Right kidney (tissue), 1 donor: ENCODE results near the gene UVRAG.

Source experiments
- DNase-seq: peaks from one replicate; pipeline ENCODE4 v3.0.0-alpha.2; 2016

UVRAG gene

DNA sequence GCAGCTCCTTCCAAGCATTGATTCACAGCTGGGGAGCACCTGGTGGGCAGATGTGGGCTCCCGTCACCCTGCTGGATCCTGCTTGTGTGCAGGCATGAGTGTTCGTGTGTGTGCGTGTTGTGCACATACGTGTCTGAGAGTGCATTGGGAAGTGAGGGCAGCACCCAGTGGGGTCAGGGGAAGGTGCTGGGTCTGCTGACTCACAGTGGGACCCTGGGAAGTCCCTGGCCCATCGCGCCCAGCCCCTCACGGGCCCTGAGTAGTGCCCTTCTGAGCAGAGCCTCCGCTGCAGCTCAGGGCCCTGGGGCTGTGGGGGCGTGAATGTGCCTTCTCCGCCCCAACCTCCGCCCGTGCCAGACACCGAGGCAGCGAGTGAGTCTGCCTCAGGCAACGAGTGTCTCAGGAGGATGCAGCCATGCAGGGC is 354.5 kb downstream of the UVRAG start:
- DNase-seq = no peak

DNA sequence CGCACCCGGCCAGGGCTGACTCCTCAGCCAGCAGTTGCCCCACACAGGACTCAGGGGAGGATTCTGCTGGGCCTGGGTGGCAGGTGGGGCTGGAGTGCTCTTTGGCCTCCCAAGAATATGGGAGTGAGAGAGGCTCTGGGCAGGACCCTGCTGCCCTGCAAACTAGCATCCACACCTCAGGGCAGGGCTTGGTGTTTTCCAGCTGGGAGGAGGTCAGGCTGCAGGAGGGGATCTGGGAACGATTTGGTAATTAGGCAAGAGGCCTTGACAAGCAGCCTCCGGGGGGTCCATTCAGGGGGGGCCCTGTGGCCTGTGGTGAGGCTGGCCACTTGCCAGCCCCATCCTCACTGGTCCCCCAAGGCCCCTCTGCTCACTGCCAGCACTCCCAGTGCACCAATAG is 355.5 kb downstream of the UVRAG start:
- no peak for DNase-seq

DNA sequence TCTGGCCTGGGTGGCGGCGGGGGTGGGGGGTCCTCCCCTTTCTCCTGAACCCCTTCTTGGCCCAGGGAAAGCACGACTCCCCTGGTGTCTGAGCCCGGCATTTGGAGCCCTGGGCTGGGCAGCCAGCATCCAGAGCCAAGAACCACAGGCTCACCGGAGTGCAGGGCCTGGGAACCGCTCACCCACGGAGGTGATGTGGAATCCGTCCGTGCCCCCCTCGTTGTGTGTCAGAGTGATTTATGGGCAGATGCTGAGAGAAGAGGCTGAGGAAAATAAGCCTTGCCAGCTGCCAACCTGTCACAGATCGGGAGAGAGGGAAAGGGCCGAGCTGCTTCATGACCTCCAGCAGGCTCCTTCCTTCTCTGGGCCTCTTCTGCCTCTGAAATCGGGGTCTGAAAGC is 357.6 kb downstream of the UVRAG start:
- no peak for DNase-seq

DNA sequence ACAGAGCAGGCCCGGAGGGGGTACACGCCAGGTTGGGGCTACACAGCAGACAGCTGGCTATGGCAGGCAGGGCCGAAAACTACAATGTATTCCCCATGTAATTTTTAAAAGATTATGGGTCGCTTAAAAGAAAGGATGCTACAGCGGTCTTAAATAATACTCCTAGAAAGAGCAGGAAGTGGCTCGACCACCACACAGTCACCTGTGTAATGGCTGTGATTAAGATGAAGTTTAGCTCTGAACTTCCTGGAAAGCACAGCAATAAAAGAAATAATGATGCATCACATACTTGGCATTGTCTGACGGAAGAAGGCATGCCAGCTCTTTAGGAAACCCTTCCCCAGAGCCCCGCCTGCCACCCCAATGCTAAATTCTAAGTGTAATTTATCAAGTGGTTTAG is 358.7 kb downstream of the UVRAG start:
- DNase-seq = no peak

DNA sequence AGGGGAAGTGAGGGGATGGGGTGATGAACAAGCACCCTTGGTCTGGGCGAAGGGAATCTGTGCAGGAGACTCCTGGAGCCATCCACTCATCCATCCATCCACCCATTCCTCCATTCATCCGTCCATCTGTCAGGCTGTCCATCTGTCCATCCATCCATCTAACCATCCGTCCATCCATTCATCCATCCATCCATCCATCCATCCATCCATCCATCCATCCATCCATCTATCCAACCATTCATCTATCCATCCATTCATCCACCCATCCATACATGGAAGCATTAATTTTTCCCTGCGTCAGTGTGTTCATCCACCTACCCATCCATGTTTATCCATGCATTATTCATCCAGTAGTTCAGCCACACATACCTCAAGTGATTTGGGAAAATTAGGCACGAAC is 359.3 kb downstream of the UVRAG start:
- no peak for DNase-seq

DNA sequence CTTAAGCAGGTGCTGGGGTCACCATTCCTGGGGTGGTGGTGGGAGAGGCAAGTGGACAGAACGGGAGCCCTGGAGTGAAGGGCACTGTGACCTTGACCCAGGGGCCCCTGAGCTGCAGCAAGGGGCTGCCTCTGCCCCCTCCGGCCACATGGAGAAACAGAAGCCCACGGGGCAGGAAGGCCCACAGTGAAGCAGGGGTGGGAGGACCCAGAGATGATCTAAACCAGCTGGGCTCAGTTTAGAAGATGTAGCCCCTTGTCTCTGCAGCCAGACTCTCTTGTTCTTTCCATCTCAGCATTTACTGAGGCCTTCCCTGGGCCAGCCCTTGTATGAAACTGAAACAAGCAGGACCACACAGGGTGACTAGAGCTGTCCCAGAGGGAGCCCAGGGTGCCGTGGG is 360.8 kb downstream of the UVRAG start:
- no peak for DNase-seq

DNA sequence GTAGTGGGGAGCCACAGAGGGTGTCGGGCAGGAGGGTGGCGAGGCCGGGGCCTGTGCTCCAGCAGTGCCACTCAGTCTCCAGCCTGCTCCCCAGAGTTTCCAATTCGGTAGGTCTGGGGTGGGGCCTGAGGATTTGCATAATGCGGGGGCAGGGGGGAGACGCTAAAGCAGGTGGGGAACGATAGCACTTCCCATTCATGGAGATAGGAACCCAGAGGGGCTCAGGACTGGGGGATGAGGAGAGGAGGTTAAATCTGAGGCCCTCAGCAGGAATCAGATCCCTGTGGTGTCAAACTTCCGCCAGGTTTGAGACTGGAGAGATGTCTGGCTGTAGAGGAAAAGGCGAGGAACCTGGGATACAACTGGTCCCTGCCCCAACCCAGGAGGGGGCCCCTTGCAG is 361.5 kb downstream of the UVRAG start:
- DNase-seq = no peak

DNA sequence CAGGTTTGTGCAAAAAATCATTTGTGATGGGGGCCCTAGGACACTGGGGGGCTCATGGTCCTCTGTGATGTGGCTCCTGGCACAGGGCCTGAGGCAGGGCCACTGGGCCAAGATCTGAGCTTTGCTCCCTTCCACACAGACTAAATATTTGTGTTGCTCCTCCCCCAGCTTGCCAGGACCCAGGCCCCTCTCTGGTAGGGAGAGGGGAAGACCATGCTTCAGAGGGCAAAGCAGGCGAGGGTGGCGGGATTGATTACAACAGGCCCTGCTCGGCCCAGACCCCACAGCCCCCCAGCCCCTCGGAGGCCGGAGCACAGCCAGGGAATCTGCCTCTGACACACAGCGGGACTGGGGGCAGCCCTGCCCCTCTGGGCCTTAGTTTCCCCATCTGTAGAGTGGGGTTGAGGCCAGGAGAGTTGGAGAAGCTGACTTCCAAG is 362.3 kb downstream of the UVRAG start:
- DNase-seq = no peak

DNA sequence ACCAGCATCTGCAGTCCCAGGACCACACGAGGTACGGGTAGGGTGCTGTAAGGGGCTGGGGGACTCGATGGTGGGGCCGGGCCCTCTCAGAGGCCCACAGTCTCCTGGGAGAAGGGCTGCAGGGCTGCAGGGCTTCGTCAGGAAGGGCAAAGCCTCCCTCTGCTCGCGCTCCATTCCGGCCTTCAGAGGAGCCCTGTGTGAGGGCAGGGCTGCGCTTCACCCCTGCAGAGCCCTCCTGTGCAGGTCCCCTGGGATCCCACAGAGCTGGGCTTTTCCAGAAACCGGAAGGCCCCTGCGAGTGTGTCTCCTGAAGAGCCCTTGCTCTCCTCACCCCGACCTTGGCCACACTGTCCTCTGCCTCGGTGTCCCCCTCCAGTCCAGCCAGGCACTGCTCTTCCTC is 364.1 kb downstream of the UVRAG start:
- DNase-seq = no peak

DNA sequence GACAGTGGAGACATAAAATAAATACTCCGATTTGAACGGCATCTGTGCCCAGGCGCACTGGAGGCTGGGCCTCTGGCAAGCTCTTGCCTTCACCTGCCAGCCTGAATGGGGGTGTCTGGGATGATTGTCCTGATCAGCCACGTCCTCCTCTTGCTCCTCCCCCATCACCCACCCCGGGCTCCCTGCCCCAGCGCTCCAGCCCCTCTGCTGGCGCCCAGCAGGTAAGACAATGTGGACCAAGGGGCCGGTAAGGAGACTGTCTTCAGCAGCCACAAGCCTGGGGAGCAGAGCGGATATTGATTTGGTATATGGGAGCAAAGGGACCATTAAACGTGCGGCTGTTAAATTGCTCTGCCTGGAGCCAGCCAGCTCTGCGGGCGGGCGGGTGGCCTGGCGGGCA is 366.4 kb downstream of the UVRAG start:
- no peak for DNase-seq

DNA sequence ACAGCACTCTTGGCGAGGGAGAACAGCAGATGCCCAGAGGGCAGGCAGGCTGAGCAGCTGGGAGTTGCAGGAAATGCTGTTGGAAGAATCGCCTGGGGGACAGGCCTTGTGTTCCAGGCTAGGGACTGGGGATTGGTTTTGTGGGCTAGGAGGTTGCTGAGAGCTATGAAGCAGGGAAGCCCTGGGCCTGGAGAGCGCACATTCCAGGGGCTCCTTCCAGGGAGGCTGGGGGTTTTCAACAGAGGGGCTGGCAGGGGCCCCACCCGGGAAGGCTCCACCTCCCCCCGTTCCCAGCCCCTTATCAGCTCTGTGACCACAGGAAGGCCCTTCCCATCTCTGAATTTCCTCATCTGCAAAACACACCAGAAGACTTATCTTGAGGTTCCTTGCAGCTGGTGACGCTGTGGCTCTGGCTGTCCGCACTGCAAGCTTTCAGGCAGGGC is 369.6 kb downstream of the UVRAG start:
- DNase-seq = no peak

DNA sequence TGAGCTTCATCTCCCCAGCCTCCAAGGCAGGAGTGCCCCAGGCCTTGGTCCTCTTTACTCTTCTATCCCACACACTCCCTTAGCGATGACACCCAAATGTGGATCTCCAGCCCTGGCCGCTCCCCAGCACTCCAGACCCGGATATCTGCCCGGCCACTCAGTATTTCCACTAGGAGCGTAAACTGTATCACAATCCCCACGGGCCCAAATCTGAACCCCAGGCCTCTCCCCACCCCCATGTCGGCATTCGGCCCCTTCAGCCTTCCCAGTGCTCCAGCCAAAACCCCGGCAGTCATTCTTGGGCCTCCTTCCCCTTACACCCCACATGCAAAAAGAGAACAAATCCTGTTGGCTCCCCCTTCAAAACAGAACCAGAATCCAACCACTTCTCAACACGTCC is 370.5 kb downstream of the UVRAG start:
- DNase-seq = no peak

DNA sequence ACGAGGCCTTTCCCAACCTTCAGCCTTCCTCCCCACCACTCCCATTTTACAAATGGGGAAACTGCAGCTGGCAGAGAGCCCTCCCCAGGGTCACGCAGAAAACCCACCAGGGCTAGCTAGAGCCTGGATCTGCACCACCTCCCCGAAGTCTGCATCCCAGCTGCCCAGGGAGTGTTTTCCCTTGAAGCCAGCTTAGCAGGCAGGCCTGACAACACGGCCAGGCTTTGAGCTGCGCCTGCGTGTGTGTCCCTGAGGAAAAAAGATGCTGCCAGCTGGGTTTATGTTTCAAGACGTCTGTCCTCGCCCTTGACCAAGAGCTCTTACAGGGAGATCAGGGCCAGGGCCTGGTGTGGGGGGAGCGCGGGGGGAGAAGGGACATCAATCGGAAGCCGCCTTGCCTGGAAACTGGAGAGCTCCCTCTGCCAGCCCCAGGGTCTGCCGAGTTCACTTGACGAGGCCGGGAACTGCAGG is 371.0 kb downstream of the UVRAG start:
- peak; percentile 59 for DNase-seq

DNA sequence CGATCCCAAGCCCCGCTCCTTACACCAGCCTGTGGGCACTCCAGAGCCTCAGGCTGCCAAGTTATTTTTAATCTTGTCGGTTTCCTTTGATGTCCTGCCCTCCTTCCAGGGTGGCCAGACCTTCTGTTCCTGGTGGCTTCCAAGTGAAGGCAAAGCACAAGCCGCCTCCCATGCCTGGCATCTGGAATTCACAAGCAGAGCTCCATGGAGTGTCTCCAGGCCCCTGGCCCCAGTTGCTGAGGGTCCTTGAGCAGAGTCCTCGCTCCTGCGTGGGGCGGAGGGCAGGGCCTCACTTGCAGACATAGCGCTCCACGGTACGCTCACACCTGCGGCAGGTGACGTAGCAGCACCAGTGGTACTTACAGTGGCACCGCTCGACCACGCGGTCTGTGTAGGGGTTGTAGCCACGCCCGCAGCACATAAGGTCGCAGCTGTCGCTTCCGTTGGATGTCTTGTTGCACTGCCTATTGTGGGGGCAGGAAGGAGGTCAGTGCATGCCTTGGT is 371.8 kb downstream of the UVRAG start:
- no peak for DNase-seq

DNA sequence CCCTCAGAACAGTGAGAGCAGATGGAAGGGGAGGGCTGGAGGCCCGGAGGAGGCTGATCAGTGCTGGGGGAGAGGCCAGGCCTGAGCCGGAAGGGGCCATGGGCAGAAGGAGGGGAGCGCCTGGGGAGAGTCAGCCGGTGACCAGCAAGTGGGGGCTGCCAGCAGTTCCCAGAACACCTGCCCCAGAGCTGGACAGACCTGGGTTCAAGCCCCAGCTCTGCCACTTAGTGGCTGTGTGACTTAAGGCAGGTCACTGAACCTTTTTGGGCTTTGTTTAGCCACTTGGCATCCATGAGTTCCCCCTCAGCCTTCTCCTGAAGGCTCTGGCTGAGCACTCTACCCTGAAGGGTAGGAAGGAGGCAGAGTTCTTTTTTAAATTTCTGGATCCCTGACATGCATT is 373.9 kb downstream of the UVRAG start:
- DNase-seq = no peak

DNA sequence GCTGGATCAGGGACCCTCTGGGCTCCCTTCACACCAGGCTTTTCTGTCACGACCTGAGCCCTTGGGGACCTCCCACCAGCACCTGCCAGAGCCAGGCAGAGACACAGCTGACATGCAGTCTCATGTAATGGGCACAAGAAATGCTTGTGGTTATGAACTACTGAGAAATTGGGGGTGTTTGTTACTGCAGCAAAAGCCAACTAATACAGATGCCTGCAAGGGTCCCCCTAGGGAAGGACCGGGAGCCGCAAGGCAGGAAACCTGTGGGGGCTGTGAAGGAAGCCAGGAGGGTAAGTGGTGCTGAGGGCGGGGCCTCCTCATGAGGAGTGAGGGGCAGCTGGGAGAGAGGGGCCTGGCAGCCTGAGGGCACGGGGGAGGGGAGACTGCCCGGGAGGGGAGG is 374.7 kb downstream of the UVRAG start:
- DNase-seq = no peak

DNA sequence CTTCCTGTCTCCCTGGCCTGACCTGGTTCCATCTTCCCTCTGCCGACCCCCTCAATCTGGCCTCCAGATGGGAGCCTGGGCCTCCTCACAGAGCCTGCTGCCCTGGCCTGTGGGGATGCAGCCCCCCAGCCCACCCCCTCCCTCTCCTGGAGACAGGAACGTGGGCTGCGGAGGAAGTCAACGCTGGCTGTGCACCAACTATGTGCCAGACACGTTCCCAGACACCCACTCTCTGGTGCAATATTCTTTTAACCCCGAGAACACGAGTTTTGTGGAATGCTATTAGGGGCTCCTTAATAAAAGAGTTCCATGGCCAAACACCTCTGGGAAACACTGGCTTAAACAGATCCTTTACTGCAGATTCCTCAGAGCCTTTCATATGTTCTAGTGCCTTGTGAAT is 375.4 kb downstream of the UVRAG start:
- DNase-seq = no peak
